Ovary (tissue), 3 donors: ENCODE measurements around the gene ARID1B.

ENCODE experiments used
- POLR2A ChIP-seq: fragments of 450-650 bp; IDR thresholded peaks from one replicate; pipeline ENCODE4 v1.6.1; 2017; ENCODE audit warnings: antibody characterized with exemption, mild to moderate bottlenecking, moderate library complexity
- TF ChIP-seq, protein P1 (sequence below), 3 donors: fragments of 450-650 bp in 2 of 3; fragments of 200-600 bp in 1 of 3; IDR thresholded peaks; one replicate each; pipeline versions ENCODE4 v1.5.1 to v1.8.0; 2016 to 2022; ENCODE audit warnings: antibody characterized with exemption in 3 of 3, mild to moderate bottlenecking in 1 of 3
- donor health status: DM: no; HTN: no; CAD: no.

DNA sequence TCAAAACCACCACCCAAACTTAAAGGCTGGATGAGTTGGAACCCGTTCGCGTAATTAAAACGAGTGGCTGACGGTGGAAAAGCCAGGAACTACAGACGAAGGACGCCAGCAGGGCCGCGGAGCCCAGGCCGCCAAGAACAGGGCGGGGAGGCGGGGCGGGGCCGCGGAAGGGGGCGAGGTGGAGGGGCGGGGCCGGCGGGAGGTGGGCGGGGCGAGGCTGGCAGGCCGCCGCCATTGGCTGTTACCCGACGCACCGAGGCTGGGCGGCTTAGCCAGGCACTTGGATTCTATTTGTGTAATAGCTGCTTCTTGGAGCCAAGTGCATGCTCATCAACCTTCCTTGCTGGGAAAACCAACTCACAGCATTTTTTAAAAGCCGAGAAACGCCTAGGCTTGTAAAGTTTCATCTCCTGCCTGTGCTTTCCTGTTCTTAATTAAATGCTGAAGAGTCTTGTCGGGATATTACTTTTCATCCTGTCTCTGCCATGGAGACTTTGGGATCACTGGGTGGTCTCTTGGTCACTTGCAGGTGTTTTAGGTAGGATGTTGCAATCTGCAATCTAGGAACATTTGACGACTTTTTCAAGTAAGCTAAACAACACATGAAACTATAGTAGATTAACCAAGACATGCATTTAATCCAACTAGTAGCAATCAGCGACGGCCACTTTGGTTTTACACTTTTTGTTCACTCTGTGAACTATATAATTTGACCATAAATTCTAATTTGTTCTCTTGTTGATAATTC, 245.0 kb downstream of the ARID1B start:
- TF ChIP-seq, protein P1, sequence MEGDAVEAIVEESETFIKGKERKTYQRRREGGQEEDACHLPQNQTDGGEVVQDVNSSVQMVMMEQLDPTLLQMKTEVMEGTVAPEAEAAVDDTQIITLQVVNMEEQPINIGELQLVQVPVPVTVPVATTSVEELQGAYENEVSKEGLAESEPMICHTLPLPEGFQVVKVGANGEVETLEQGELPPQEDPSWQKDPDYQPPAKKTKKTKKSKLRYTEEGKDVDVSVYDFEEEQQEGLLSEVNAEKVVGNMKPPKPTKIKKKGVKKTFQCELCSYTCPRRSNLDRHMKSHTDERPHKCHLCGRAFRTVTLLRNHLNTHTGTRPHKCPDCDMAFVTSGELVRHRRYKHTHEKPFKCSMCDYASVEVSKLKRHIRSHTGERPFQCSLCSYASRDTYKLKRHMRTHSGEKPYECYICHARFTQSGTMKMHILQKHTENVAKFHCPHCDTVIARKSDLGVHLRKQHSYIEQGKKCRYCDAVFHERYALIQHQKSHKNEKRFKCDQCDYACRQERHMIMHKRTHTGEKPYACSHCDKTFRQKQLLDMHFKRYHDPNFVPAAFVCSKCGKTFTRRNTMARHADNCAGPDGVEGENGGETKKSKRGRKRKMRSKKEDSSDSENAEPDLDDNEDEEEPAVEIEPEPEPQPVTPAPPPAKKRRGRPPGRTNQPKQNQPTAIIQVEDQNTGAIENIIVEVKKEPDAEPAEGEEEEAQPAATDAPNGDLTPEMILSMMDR (IDR thresholded peaks at IDR 0.05): no peak
- no peak for TF ChIP-seq POLR2A
